H9 (cell line): ENCODE data around the gene NAPSA. TPM values are rescaled to one million over a fixed set of nuclear protein-coding genes. Genes with fewer than 3 reads are reported as not detected.

Experiments used
- DNase-seq: peaks from one replicate; pipeline ENCODE4 v3.0.0-alpha.2; 2017
- H2AFZ ChIP-seq: one replicate; pipeline ENCODE4 v1.6.1; 2013; ENCODE audit warnings: mild to moderate bottlenecking, low read length, control low read depth, moderate library complexity
- H2AK5ac ChIP-seq: 2 replicates; pipeline ENCODE4 v1.6.1; 2013; ENCODE audit warnings: low read length, control low read depth, mixed read lengths; ENCODE audit not compliant: insufficient read length
- H2BK120ac ChIP-seq: one replicate; pipeline ENCODE4 v1.6.1; 2013; ENCODE audit warnings: low read depth, mild to moderate bottlenecking, low read length, control low read depth, inconsistent platforms; ENCODE audit not compliant: poor library complexity, severe bottlenecking
- H2BK12ac ChIP-seq: 2 replicates; pipeline ENCODE4 v1.6.1; 2013; ENCODE audit warnings: low read length, control low read depth, mixed read lengths, low read depth; ENCODE audit not compliant: insufficient read length
- H2BK15ac ChIP-seq: 2 replicates; pipeline ENCODE4 v1.6.1; 2013; ENCODE audit warnings: low read depth, low read length, control low read depth
- H2BK20ac ChIP-seq: one replicate; pipeline ENCODE4 v1.6.1; 2013; ENCODE audit warnings: low read depth, mild to moderate bottlenecking, low read length, control low read depth, inconsistent platforms; ENCODE audit not compliant: poor library complexity, severe bottlenecking
- H2BK5ac ChIP-seq: 2 replicates; pipeline ENCODE4 v1.6.1; 2013; ENCODE audit warnings: low read length, control low read depth, mixed read lengths; ENCODE audit not compliant: insufficient read length
- H3K14ac ChIP-seq: 2 replicates; pipeline ENCODE4 v1.6.1; 2013; ENCODE audit warnings: low read length, control low read depth; ENCODE audit not compliant: insufficient read depth
- H3K18ac ChIP-seq: 2 replicates; pipeline ENCODE4 v1.6.1; 2013; ENCODE audit warnings: low read depth, mild to moderate bottlenecking, mixed read lengths, low read length, control low read depth; ENCODE audit not compliant: insufficient read length
- H3K23ac ChIP-seq: 2 replicates; pipeline ENCODE4 v1.6.1; 2013; ENCODE audit warnings: low read length, control low read depth, mixed read lengths, low read depth; ENCODE audit not compliant: insufficient read length
- H3K23me2 ChIP-seq: 2 replicates; pipeline ENCODE4 v1.6.1; 2013; ENCODE audit warnings: low read depth, mild to moderate bottlenecking, mixed read lengths, low read length, control low read depth; ENCODE audit not compliant: insufficient read length, poor library complexity, severe bottlenecking
- H3K27ac ChIP-seq: 2 replicates; pipeline ENCODE4 v1.5.1; 2013; ENCODE audit warnings: low read length, control low read depth, mixed read lengths, low read depth; ENCODE audit not compliant: insufficient read length
- H3K27me3 ChIP-seq: 2 replicates; pipeline ENCODE4 v1.6.1; 2013; ENCODE audit warnings: low read length, control low read depth, inconsistent platforms; ENCODE audit not compliant: insufficient read depth
- H3K4ac ChIP-seq: 2 replicates; pipeline ENCODE4 v1.6.1; 2013; ENCODE audit warnings: low read depth, mild to moderate bottlenecking, control low read depth, inconsistent platforms, low read length, moderate library complexity
- H3K4me1 ChIP-seq: 2 replicates; pipeline ENCODE4 v1.6.1; 2013; ENCODE audit warnings: low read length, control low read depth, inconsistent platforms; ENCODE audit not compliant: insufficient read depth
- H3K4me2 ChIP-seq: 2 replicates; pipeline ENCODE4 v1.6.1; 2013; ENCODE audit warnings: low read length, control low read depth, mixed read lengths; ENCODE audit not compliant: insufficient read length, insufficient read depth
- H3K56ac ChIP-seq: 2 replicates; pipeline ENCODE4 v1.6.1; 2013; ENCODE audit warnings: low read depth, mild to moderate bottlenecking, mixed read lengths, low read length, control low read depth; ENCODE audit not compliant: insufficient read length
- H3K79me1 ChIP-seq: 2 replicates; pipeline ENCODE4 v1.6.1; 2013; ENCODE audit warnings: low read depth, mild to moderate bottlenecking, moderate library complexity, low read length, control low read depth, inconsistent platforms; ENCODE audit not compliant: insufficient read depth, poor library complexity, severe bottlenecking
- H3K79me2 ChIP-seq: 2 replicates; pipeline ENCODE4 v1.6.1; 2013; ENCODE audit warnings: low read length, control low read depth, inconsistent platforms; ENCODE audit not compliant: insufficient read depth
- H3K9ac ChIP-seq: 2 replicates; pipeline ENCODE4 v1.6.1; 2013; ENCODE audit warnings: low read length, control low read depth, mixed read lengths; ENCODE audit not compliant: insufficient read length; ENCODE audit errors: extremely low read depth
- H3K9me3 ChIP-seq: one replicate; pipeline ENCODE4 v1.6.1; 2013; ENCODE audit warnings: low read depth, low read length, inconsistent platforms; ENCODE audit not compliant: control insufficient read depth
- H3T11ph ChIP-seq: one replicate; pipeline ENCODE4 v1.6.1; 2013; ENCODE audit warnings: mild to moderate bottlenecking, low read length, control low read depth, inconsistent platforms
- H4K20me1 ChIP-seq: one replicate; pipeline ENCODE4 v1.6.1; 2013; ENCODE audit not compliant: control insufficient read depth, insufficient read length, insufficient read depth
- H4K5ac ChIP-seq: 2 replicates; pipeline ENCODE4 v1.6.1; 2013; ENCODE audit warnings: low read depth, mild to moderate bottlenecking, mixed read lengths, low read length, control low read depth; ENCODE audit not compliant: insufficient read length
- H4K8ac ChIP-seq: replicated peaks from 2 replicates; pipeline ENCODE4 v1.6.1; 2013; ENCODE audit warnings: low read length, control low read depth, mixed read lengths, low read depth; ENCODE audit not compliant: insufficient read length
- H4K91ac ChIP-seq: 2 replicates; pipeline ENCODE4 v1.6.1; 2013; ENCODE audit warnings: low read depth, mild to moderate bottlenecking, moderate library complexity, mixed read lengths, low read length, control low read depth; ENCODE audit not compliant: insufficient read length
- H3K27ac Mint-ChIP-seq, 3 experiments: 2 replicates in 2 of 3; 3 replicates in 1 of 3; pipeline ENCODE4 v1.8.0; 2020 to 2021; ENCODE audit warnings: mixed read lengths in 3 of 3, mild to moderate bottlenecking in 1 of 3, moderate library complexity in 1 of 3
- H3K27me3 Mint-ChIP-seq: 2 replicates; pipeline ENCODE4 v1.8.0; 2021; ENCODE audit warnings: low read depth, mild to moderate bottlenecking, moderate library complexity, mixed read lengths
- H3K36me3 Mint-ChIP-seq, 3 experiments: 2 replicates in 2 of 3; 3 replicates in 1 of 3; pipeline ENCODE4 v1.8.0; 2020 to 2021; ENCODE audit warnings: low read depth in 3 of 3, mixed read lengths in 3 of 3; ENCODE audit not compliant: insufficient read depth in 1 of 3
- H3K4me1 Mint-ChIP-seq, 2 experiments: 2 replicates each; pipeline ENCODE4 v1.8.0; 2020; ENCODE audit warnings: mixed read lengths in 2 of 2
- H3K4me3 Mint-ChIP-seq, 2 experiments: 2 replicates in 1 of 2; 3 replicates in 1 of 2; pipeline ENCODE4 v1.8.0; 2020 to 2021; ENCODE audit warnings: mild to moderate bottlenecking in 2 of 2, mixed read lengths in 2 of 2, moderate library complexity in 1 of 2
- H3K9me3 Mint-ChIP-seq, 2 experiments: 2 replicates in 1 of 2; 3 replicates in 1 of 2; pipeline ENCODE4 v1.8.0; 2020; ENCODE audit warnings: mild to moderate bottlenecking in 2 of 2, mixed read lengths in 2 of 2, moderate library complexity in 1 of 2
- WGBS: extraction: QIAGEN DNeasy Blood & Tissue Kit; methylation state at CpG from one replicate; pipeline ENCODE4 v1.1.7; 2013; ENCODE audit warnings: missing lambda C conversion rate, low lambda C conversion rate, mixed read lengths; ENCODE audit not compliant: insufficient read length; ENCODE audit errors: extremely low coverage; 5-methylcytosine and 5-hydroxymethylcytosine counted together
- total RNA-seq: library from RNA; stranded (reverse); gene quantifications from 2 replicates; pipeline ENCODE4 v1.2.1, GENCODE V29; 2021
- TF ChIP-seq, protein P1 (sequence below): fragments of 200-600 bp; sonication (generic); conservative IDR thresholded peaks from 3 replicates; pipeline ENCODE4 v1.8.0; 2021; ENCODE audit warnings: antibody characterized with exemption, mild to moderate bottlenecking

Gene NAPSA
- total RNA-seq, 1 experiment from 2014 or later, result 0.44 TPM

DNA sequence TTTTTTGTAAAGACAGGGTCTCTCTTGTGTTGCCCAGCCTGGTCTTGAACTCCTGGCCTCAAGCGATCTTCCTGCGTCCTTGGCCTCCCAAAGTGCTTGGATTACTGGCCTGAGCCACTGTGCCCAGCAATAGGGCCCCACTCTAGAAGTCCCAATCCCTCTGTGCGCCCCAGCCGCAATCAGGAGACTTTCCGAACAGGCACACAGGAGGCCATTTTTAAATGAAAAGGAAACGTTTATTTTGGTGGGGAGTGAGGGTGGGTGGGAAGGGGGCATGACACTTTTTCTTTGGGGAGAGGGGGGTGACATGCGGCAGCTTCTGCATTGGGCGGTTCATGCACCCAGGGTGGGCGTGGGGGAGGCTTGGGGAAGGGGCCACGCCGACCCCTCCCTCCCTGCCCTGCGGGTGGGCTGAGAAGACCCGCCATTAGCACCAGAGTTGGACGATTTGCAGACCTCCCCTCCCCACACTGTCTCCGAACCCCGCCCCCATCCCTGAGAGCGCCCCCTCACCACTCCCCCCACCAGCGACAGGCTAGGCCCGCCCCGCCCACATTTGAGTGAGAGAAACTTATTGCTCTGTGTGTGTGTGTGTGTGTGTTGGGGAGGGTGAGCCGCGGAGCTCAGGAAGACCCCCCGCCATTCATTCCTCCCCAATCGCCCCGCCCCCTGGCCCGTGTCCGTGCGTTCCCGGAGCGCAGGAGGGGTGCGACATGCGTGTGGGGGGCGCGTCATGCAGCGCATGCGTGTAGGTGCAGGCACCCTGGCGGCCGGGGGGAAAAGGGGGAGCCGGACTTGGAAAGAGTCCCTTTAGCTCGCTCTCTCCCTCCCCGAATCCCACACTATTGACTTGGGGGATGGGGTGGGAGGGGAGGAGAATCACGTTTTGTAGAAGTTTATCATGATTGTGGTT lies 53.5 kb downstream of the NAPSA start:
- H3K4me3 Mint-ChIP-seq, result peak overlapping the region; percentile 79 to 81
- peak overlapping the region; percentile 72 for H3K4me2 ChIP-seq
- no peak overlapping the region for H4K91ac ChIP-seq
- no peak overlapping the region for H3K23ac ChIP-seq
- no peaks in the 10 kb centered on the region for H3K9me3 ChIP-seq
- no peak overlapping the region for H3K4ac ChIP-seq
- H3K9ac ChIP-seq, result no peak overlapping the region
- H2BK20ac ChIP-seq, result no peak overlapping the region
- no peak overlapping the region for H3T11ph ChIP-seq
- H2AFZ ChIP-seq, result no peak overlapping the region
- no peaks in the 10 kb centered on the region for H3K4me1 ChIP-seq
- no peaks in the 10 kb centered on the region; a peak in 1 of 5 replicates for H3K9me3 Mint-ChIP-seq
- no peak overlapping the region for H2BK120ac ChIP-seq
- no peaks in the 10 kb centered on the region for H3K79me1 ChIP-seq
- H3K56ac ChIP-seq, result no peak overlapping the region
- no peaks in the 10 kb centered on the region for H4K20me1 ChIP-seq
- peak overlapping the region; percentile 56 for H3K18ac ChIP-seq
- H4K5ac ChIP-seq, result no peak overlapping the region
- H3K36me3 Mint-ChIP-seq, result peaks cover 0 to 11% (median 0%) of the 10 kb centered on the region in 3 experiments; a peak in 3 of 7 replicates
- peak overlapping the region; percentile 68 to 89 (median 87); a peak in 6 of 7 replicates for H3K27ac Mint-ChIP-seq
- H2BK15ac ChIP-seq, result no peak overlapping the region
- peaks cover 24% of the 10 kb centered on the region for H3K23me2 ChIP-seq
- no peak overlapping the region for H4K8ac ChIP-seq
- no peak overlapping the region for H3K27ac ChIP-seq
- H3K4me1 Mint-ChIP-seq, result peaks cover 19 to 45% of the 10 kb centered on the region in 2 experiments
- peaks cover 25% of the 10 kb centered on the region for H3K27me3 Mint-ChIP-seq
- no peak overlapping the region for H2AK5ac ChIP-seq
- no peaks in the 10 kb centered on the region for H3K79me2 ChIP-seq
- no peak overlapping the region for H2BK5ac ChIP-seq
- no peak overlapping the region; the same call in 1 of the 2 replicates for H3K14ac ChIP-seq
- H2BK12ac ChIP-seq, result no peak overlapping the region
- H3K27me3 ChIP-seq, result no peaks in the 10 kb centered on the region
- no CpG with 5 or more reads among the region's 42 CpGs for WGBS
- TF ChIP-seq, protein P1, sequence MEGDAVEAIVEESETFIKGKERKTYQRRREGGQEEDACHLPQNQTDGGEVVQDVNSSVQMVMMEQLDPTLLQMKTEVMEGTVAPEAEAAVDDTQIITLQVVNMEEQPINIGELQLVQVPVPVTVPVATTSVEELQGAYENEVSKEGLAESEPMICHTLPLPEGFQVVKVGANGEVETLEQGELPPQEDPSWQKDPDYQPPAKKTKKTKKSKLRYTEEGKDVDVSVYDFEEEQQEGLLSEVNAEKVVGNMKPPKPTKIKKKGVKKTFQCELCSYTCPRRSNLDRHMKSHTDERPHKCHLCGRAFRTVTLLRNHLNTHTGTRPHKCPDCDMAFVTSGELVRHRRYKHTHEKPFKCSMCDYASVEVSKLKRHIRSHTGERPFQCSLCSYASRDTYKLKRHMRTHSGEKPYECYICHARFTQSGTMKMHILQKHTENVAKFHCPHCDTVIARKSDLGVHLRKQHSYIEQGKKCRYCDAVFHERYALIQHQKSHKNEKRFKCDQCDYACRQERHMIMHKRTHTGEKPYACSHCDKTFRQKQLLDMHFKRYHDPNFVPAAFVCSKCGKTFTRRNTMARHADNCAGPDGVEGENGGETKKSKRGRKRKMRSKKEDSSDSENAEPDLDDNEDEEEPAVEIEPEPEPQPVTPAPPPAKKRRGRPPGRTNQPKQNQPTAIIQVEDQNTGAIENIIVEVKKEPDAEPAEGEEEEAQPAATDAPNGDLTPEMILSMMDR, result peak; percentile 25; the same call in 1 of the 3 replicates
- peak; percentile 85 for DNase-seq
